Loucy (cell line): ENCODE results near the gene DNAJC1.
A peak's percentile ranks its signal among the peaks of the same experiment; 100 is the strongest.

ENCODE experiments used
- H2AFZ ChIP-seq: fragments of 200-600 bp; sonication (generic); 2 replicates; pipeline ENCODE4 v1.6.0; 2016; ENCODE audit warnings: antibody characterized with exemption, mild to moderate bottlenecking, low read length, moderate library complexity
- H3F3A ChIP-seq: fragments of 200-600 bp; 2 replicates; pipeline ENCODE4 v1.6.0; 2016; ENCODE audit warnings: antibody characterized with exemption, low read depth, mild to moderate bottlenecking
- H3K27me3 ChIP-seq: fragments of 200-600 bp; sonication (generic); 2 replicates; pipeline ENCODE4 v1.6.1; 2014; ENCODE audit warnings: low read length, mild to moderate bottlenecking; ENCODE audit not compliant: insufficient read depth, poor library complexity, severe bottlenecking
- H3K36me3 ChIP-seq: fragments of 200-600 bp; sonication (generic); 2 replicates; pipeline ENCODE4 v1.6.1; 2016; ENCODE audit warnings: low read length; ENCODE audit not compliant: insufficient read depth
- H3K4me1 ChIP-seq: fragments of 200-600 bp; sonication (generic); 2 replicates; pipeline ENCODE4 v1.5.1; 2014; ENCODE audit warnings: low read length, mild to moderate bottlenecking; ENCODE audit not compliant: insufficient read depth, poor library complexity, severe bottlenecking
- H3K4me2 ChIP-seq: fragments of 200-600 bp; sonication (generic); 2 replicates; pipeline ENCODE4 v1.6.0; 2014; ENCODE audit warnings: antibody characterized with exemption, low read length, low read depth, mild to moderate bottlenecking; ENCODE audit not compliant: poor library complexity, severe bottlenecking
- H3K4me3 ChIP-seq: fragments of 200-600 bp; sonication (generic); 2 replicates; pipeline ENCODE4 v1.5.1; 2014; ENCODE audit warnings: low read length, mild to moderate bottlenecking, mixed read lengths; ENCODE audit not compliant: poor library complexity, severe bottlenecking
- H3K79me2 ChIP-seq: fragments of 200-600 bp; sonication (generic); 2 replicates; pipeline ENCODE4 v1.6.1; 2014; ENCODE audit warnings: low read length; ENCODE audit not compliant: insufficient read depth
- H3K9ac ChIP-seq: fragments of 200-600 bp; sonication (generic); 2 replicates; pipeline ENCODE4 v1.6.0; 2014; ENCODE audit warnings: mild to moderate bottlenecking, low read depth, low read length, moderate library complexity; ENCODE audit not compliant: poor library complexity, severe bottlenecking
- H3K9me2 ChIP-seq: fragments of 200-600 bp; sonication (generic); replicated peaks from 2 replicates; pipeline ENCODE4 v1.6.1; 2016; ENCODE audit warnings: low read depth, low read length, mixed read lengths
- H3K9me3 ChIP-seq: fragments of 200-600 bp; sonication (generic); 2 replicates; pipeline ENCODE4 v1.6.1; 2014; ENCODE audit warnings: mild to moderate bottlenecking, antibody characterized with exemption, low read length, low read depth; ENCODE audit not compliant: insufficient read depth
- H4K20me1 ChIP-seq: fragments of 200-600 bp; sonication (generic); 2 replicates; pipeline ENCODE4 v1.6.0; 2014; ENCODE audit warnings: antibody characterized with exemption, low read length, mild to moderate bottlenecking; ENCODE audit not compliant: insufficient read depth, poor library complexity, severe bottlenecking
- EZH2phosphoT487 ChIP-seq: fragments of 200-600 bp; IDR thresholded peaks from 2 replicates; pipeline ENCODE4 v1.6.1; 2018; ENCODE audit warnings: antibody characterized with exemption, mild to moderate bottlenecking, moderate library complexity, borderline replicate concordance
- TF ChIP-seq, protein P1 (sequence below): fragments of 200-600 bp; sonication (generic); conservative IDR thresholded peaks from 2 replicates; pipeline ENCODE4 v1.5.1; 2014; ENCODE audit warnings: mild to moderate bottlenecking, antibody characterized with exemption, low read length

DNAJC1 gene

DNA sequence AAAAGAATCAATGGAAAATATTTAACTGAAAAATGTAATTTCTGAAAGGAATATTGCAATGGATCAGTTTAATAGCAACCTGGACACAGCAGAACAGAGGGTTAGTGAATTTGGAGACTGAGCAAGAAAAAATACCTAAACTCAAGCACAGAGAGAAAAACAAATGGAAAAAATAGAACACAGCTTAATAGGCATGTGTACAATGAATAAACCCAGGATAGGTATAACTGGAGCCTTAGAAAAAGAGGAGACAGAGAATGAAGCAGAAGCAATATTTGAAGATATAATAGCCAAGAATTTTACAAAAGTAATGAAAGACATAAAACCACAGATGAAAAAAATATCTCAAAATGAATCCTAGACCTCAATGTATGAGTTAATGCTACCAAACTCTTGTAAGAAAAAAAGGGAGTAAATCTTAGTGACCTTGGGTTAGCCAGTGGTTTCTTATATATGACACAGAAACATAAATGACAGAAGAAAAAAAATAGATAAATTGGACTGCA is 2.9 kb upstream of the DNAJC1 start:
- Histone ChIP-seq H3K36me3 (no peaks in the 10 kb centered on the region), H3F3A (peaks cover 4% of the 10 kb centered on the region; the same call in 1 of the 2 replicates), H3K9ac (no peak overlapping the region), H3K79me2 (peaks cover 20% of the 10 kb centered on the region), H3K4me1 (peaks cover 26% of the 10 kb centered on the region), H3K9me3 (no peaks in the 10 kb centered on the region), H3K9me2 (no peaks in the 10 kb centered on the region), H3K27me3 (no peaks in the 10 kb centered on the region), H3K4me3 (no peak overlapping the region), H3K4me2 (no peak overlapping the region), H4K20me1 (peaks cover 16% of the 10 kb centered on the region), H2AFZ (no peak overlapping the region)
- TF ChIP-seq, protein P1, sequence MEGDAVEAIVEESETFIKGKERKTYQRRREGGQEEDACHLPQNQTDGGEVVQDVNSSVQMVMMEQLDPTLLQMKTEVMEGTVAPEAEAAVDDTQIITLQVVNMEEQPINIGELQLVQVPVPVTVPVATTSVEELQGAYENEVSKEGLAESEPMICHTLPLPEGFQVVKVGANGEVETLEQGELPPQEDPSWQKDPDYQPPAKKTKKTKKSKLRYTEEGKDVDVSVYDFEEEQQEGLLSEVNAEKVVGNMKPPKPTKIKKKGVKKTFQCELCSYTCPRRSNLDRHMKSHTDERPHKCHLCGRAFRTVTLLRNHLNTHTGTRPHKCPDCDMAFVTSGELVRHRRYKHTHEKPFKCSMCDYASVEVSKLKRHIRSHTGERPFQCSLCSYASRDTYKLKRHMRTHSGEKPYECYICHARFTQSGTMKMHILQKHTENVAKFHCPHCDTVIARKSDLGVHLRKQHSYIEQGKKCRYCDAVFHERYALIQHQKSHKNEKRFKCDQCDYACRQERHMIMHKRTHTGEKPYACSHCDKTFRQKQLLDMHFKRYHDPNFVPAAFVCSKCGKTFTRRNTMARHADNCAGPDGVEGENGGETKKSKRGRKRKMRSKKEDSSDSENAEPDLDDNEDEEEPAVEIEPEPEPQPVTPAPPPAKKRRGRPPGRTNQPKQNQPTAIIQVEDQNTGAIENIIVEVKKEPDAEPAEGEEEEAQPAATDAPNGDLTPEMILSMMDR, result no peak
- TF ChIP-seq EZH2phosphoT487, result no peak

DNA sequence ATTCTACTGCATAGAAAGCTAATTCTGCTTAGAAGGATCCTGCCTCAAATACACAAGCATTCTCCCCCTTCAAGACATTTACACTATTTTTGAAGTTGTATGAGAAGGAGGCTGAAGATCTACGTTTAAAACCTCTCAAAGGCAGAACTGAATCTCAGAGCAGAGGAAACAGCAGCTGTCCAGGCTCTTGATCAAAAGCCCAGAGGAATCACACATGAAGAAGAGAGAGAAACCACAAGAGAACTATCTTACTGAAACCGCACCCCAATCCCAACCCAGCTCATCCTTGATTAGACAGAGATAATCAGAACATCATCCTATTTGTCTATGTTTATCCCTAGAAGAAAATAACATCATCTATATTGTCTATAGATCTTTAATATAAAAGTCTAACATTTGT is 2.2 kb upstream of the DNAJC1 start:
- no peak for TF ChIP-seq EZH2phosphoT487
- TF ChIP-seq, protein P1, result no peak
- peaks cover 19% of the 10 kb centered on the region for H4K20me1 ChIP-seq
- no peaks in the 10 kb centered on the region for H3K9me3 ChIP-seq
- H3K4me3 ChIP-seq, result no peak overlapping the region
- H3K79me2 ChIP-seq, result peaks cover 27% of the 10 kb centered on the region
- H3K9ac ChIP-seq, result no peak overlapping the region
- H3K27me3 ChIP-seq, result no peaks in the 10 kb centered on the region
- H3K4me2 ChIP-seq, result no peak overlapping the region
- H3K36me3 ChIP-seq, result no peaks in the 10 kb centered on the region
- no peaks in the 10 kb centered on the region for H3K9me2 ChIP-seq
- peaks cover 29% of the 10 kb centered on the region for H3K4me1 ChIP-seq
- H3F3A ChIP-seq, result peaks cover 4% of the 10 kb centered on the region; the same call in 1 of the 2 replicates
- H2AFZ ChIP-seq, result no peak overlapping the region

DNA sequence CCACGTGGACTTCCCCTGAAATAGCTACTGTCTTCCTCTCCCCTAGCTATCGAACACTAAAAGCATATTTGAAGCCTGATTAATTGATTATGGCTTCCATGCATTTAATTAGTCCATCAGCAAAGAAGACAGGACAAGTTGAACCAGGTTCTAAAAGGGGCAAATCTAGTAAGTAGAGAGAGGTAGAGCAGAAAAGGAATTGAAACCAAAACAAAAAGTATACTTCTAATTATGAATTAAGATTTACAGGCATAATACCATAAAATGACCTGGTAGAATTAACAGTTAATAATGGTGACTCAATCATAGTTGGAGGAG is 393 bp upstream of the DNAJC1 start:
- Histone ChIP-seq H3K4me1 (peaks cover 41% of the 10 kb centered on the region), H3K4me2 (peak overlapping the region; percentile 75), H3K9me2 (no peaks in the 10 kb centered on the region), H2AFZ (peak overlapping the region; percentile 83), H3K9ac (peak overlapping the region; percentile 88), H3K27me3 (no peaks in the 10 kb centered on the region), H3K79me2 (peaks cover 45% of the 10 kb centered on the region), H3K9me3 (no peaks in the 10 kb centered on the region), H3F3A (no peaks in the 10 kb centered on the region), H4K20me1 (peaks cover 24% of the 10 kb centered on the region), H3K36me3 (no peaks in the 10 kb centered on the region), H3K4me3 (peak overlapping the region; percentile 83)
- TF ChIP-seq EZH2phosphoT487, result no peak
- TF ChIP-seq, protein P1, result 0 out of 2 replicates have a peak, but pooled peaks have one; percentile 2
